RPMI8226 (cell line): Measurements from ENCODE around the gene ENDOU.

Source experiments
- DNase-seq: peaks from one replicate; pipeline ENCODE4 v3.0.0-alpha.2; 2015

The ENDOU gene

GRCh38 chr12:47725091-47725772, at the start of gene ENDOU:
ENDOU (minus strand) TSS chr12:47725490; CDS start chr12:47725413, 77 bp downstream.
- no peak for DNase-seq

- peak; percentile 51 for DNase-seq
Measured at GRCh38 chr12:47774663-47775062, 49.4 kb upstream of the ENDOU start.

- DNase-seq = peak; percentile 41
Measured at GRCh38 chr12:47773858-47774580, 48.7 kb upstream of the ENDOU start.

GRCh38 chr12:47773062-47773857, 48.0 kb upstream of the ENDOU start, which contains the start of gene SLC48A1:
SLC48A1 (plus strand) TSS chr12:47773238; CDS start chr12:47773305, 67 bp downstream.
- peak; percentile 87 for DNase-seq

GRCh38 chr12:47772738-47773061, 47.4 kb upstream of the ENDOU start:
- DNase-seq = no peak

GRCh38 chr12:47772094-47772660, 46.9 kb upstream of the ENDOU start:
- no peak for DNase-seq

GRCh38 chr12:47771304-47771703, 46.0 kb upstream of the ENDOU start:
- no peak for DNase-seq

- DNase-seq = no peak
Measured at GRCh38 chr12:47770086-47770726, 44.9 kb upstream of the ENDOU start.

GRCh38 chr12:47769234-47770085, 44.2 kb upstream of the ENDOU start:
- DNase-seq = no peak

- no peak for DNase-seq
Measured at GRCh38 chr12:47768323-47768811, 43.1 kb upstream of the ENDOU start.

GRCh38 chr12:47767216-47767724, 42.0 kb upstream of the ENDOU start:
- peak; percentile 75 for DNase-seq

- no peak for DNase-seq
Measured at GRCh38 chr12:47766502-47767215, 41.4 kb upstream of the ENDOU start.

GRCh38 chr12:47763481-47764346, 38.4 kb upstream of the ENDOU start:
- DNase-seq = no peak

- DNase-seq = no peak
Measured at GRCh38 chr12:47762850-47763465, 37.7 kb upstream of the ENDOU start.

GRCh38 chr12:47758834-47759690, 33.8 kb upstream of the ENDOU start, which contains the start of gene RAPGEF3:
RAPGEF3 (minus strand) TSS chr12:47758880; CDS start chr12:47758556, 324 bp downstream.
- DNase-seq = peak; percentile 84

- DNase-seq = no peak
Measured at GRCh38 chr12:47758584-47758833, 33.2 kb upstream of the ENDOU start.

GRCh38 chr12:47757840-47758583, 32.7 kb upstream of the ENDOU start:
- no peak for DNase-seq
